Small intestine (tissue), 7 donors: ENCODE results near the gene CDK6. TPM values are rescaled to one million over a fixed set of nuclear protein-coding genes. Genes with fewer than 3 reads are reported as not detected.

Source experiments
- DNase-seq, 2 donors: peaks; one replicate each; pipeline versions ENCODE4 v3.0.0 to v3.0.0-alpha.2; 2013
- FAIRE-seq: peaks from 2 replicates; lab custom pipeline; 2012; peaks lifted over from hg19 to GRCh38; lab: Jason Lieb, UNC
- H3K27ac ChIP-seq, 3 donors: one replicate each; pipeline ENCODE4 v1.5.1; 2013; ENCODE audit warnings: low read length in 2 of 3, mild to moderate bottlenecking in 2 of 3, control low read depth in 1 of 3, inconsistent platforms in 1 of 3, low read depth in 1 of 3, moderate library complexity in 1 of 3
- H3K27me3 ChIP-seq, 3 donors: one replicate each; pipeline ENCODE4 v1.6.1; 2013; ENCODE audit warnings: low read length in 3 of 3, inconsistent platforms in 1 of 3; ENCODE audit not compliant: control insufficient read depth in 3 of 3, insufficient read depth in 3 of 3
- H3K36me3 ChIP-seq, 3 donors: one replicate each; pipeline ENCODE4 v1.6.1; 2013; ENCODE audit warnings: low read length in 3 of 3, inconsistent platforms in 1 of 3, low read depth in 1 of 3, mild to moderate bottlenecking in 1 of 3, moderate library complexity in 1 of 3; ENCODE audit not compliant: control insufficient read depth in 3 of 3, insufficient read depth in 2 of 3
- H3K4me1 ChIP-seq, 3 donors: one replicate each; pipeline ENCODE4 v1.6.1; 2013; ENCODE audit warnings: low read length in 2 of 3, inconsistent platforms in 1 of 3, low read depth in 1 of 3, mild to moderate bottlenecking in 1 of 3, moderate library complexity in 1 of 3; ENCODE audit not compliant: control insufficient read depth in 3 of 3, insufficient read depth in 2 of 3
- H3K4me3 ChIP-seq, 3 donors: one replicate each; pipeline ENCODE4 v1.5.1; 2013; ENCODE audit warnings: low read length in 3 of 3, control low read depth in 1 of 3, inconsistent platforms in 1 of 3, low read depth in 1 of 3, mild to moderate bottlenecking in 1 of 3, moderate library complexity in 1 of 3
- H3K9me3 ChIP-seq, 2 donors: one replicate each; pipeline ENCODE4 v1.6.1; 2013; ENCODE audit warnings: low read depth in 1 of 2, low read length in 1 of 2; ENCODE audit not compliant: control insufficient read depth in 2 of 2, insufficient read depth in 1 of 2
- WGBS, 3 donors: extraction: QIAGEN DNeasy Blood & Tissue Kit; methylation state at CpG; one replicate each; pipeline ENCODE4 v1.1.7; 2013; 5-methylcytosine and 5-hydroxymethylcytosine counted together
- polyA plus RNA-seq, 4 donors: library from polyadenylated mRNA; stranded (reverse) in 3 of 4; unstranded in 1 of 4; fragments of 200-250 nt in 3 of 4; fragments of 120-200 nt in 1 of 4; gene quantifications; one replicate each; pipeline versions ENCODE4 v1.2.1 to v1.2.3, GENCODE V29; 2013
- donor health status: healthy with polysubstance abuse.
- donor health status: control.
- donor health status: control.
- donor health status: Bipolar disorder and iron deficiency.
- donor health status: healthy.

CDK6 gene
- polyA plus RNA-seq, 4 donors: 1.6 to 28.0 (median 8.1) TPM

DNA sequence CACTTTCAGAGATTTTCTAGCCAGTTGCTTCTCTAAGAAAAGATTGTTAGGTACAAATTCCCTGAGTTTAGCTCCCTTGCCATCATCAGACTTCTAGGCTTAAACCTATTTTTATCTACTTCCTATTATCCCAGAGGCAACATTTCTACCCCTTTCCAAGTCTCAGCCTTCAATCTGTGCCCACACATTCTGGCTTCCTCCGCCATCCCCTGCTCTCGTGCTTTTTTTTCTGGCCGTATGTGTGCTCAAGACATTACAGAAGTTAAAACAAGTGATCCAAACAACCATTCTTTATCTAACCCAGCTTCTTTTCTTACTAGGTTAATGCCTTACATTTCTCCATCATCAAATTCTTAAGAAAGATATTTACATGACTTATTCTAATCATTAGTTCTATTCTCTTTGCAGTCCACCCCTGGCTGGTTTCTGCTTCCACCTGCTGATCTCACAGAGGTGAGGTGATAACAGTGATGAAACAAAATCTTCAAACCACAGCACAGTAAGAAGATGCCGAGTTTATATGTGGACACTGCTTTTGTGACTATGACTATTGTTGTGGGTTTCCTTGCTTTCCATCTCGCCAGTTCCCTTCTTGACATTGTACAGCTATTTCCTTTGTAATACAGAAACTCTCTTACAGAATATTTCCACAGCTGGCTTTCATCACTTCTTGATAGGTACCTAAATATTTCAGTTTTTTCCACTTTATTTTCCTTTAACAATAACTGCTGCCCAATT is 18.3 kb upstream of the CDK6 start:
- Histone ChIP-seq H3K27me3 (no peaks in the 10 kb centered on the region), H3K9me3 (no peaks in the 10 kb centered on the region), H3K4me3 (no peak overlapping the region), H3K27ac (no peak overlapping the region), H3K4me1 (peaks cover 0 to 4% (median 0%) of the 10 kb centered on the region in 3 donors), H3K36me3 (no peaks in the 10 kb centered on the region)
- no peak for DNase-seq
- WGBS, 3 donors: 41 to 60% (median 58%) methylated on average over 5 of the region's 5 CpGs
- no peak for FAIRE-seq

- 64 to 79% (median 73%) methylated on average over 3 of the region's 3 CpGs for WGBS, 3 donors
- H3K4me1 ChIP-seq: peaks cover 0 to 4% (median 4%) of the 10 kb centered on the region in 3 donors
- H3K9me3 ChIP-seq: no peaks in the 10 kb centered on the region
- H3K4me3 ChIP-seq: no peak overlapping the region
- DNase-seq (no peak), FAIRE-seq (no peak)
- no peak overlapping the region for H3K27ac ChIP-seq
- H3K36me3 ChIP-seq: no peaks in the 10 kb centered on the region
- H3K27me3 ChIP-seq: no peaks in the 10 kb centered on the region
Measured at GRCh38 chr7:92851732-92852131, 15.4 kb upstream of the CDK6 start.

- H3K36me3 ChIP-seq: no peaks in the 10 kb centered on the region
- WGBS, 3 donors: 79 to 96% (median 91%) methylated on average over 1 of the region's 1 CpG
- FAIRE-seq: no peak
Measured at GRCh38 chr7:92850516-92850915, 14.1 kb upstream of the CDK6 start.

GRCh38 chr7:92849322-92849721 is 12.9 kb upstream of the CDK6 start:
- H3K9me3 ChIP-seq: no peaks in the 10 kb centered on the region
- no peak for DNase-seq
- no peak for FAIRE-seq
- H3K27me3 ChIP-seq: no peaks in the 10 kb centered on the region
- WGBS, 3 donors: 11 to 50% (median 34%) methylated on average over 4 of the region's 4 CpGs
- H3K27ac ChIP-seq: peak overlapping the region in 1 of 3 donors; percentile 24
- peaks cover 0 to 4% (median 4%) of the 10 kb centered on the region in 3 donors for H3K4me1 ChIP-seq
- H3K4me3 ChIP-seq: peak overlapping the region in 1 of 3 donors; percentile 11
- no peaks in the 10 kb centered on the region for H3K36me3 ChIP-seq

More at GRCh38 chr7:92850516-92850915, 14.1 kb upstream of the CDK6 start:
- no peak overlapping the region for H3K4me3 ChIP-seq
- H3K27ac ChIP-seq: no peak overlapping the region
- no peaks in the 10 kb centered on the region for H3K9me3 ChIP-seq
- peaks cover 0 to 4% (median 4%) of the 10 kb centered on the region in 3 donors for H3K4me1 ChIP-seq
- H3K27me3 ChIP-seq: no peaks in the 10 kb centered on the region
- no peak for DNase-seq

DNA sequence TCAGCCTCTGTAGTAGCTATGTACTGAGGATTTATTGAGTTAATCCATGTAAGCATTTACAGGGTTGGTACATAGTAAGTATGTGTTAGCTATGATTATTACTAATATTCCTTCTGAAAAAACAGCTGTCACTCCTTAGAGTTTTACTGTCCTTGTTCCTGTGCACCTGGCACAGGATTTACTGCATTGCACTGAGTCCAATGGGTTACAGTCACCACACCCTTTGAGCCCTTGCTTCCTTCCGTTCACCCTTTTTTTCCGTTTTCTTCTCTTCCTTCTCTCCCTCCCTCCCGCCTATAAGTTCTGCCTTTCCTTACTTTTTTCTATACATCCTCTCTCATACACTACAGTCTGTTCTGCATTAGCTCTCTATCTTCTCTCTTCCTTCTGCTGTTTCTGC is 12.5 kb upstream of the CDK6 start:
- no peaks in the 10 kb centered on the region for H3K27me3 ChIP-seq
- 17 to 41% (median 37%) methylated on average over 3 of the region's 3 CpGs for WGBS, 3 donors
- FAIRE-seq (no peak), DNase-seq (peak; percentile 71 to 78)
- peaks cover 0 to 4% (median 4%) of the 10 kb centered on the region in 3 donors for H3K4me1 ChIP-seq
- H3K27ac ChIP-seq: peak overlapping the region in 1 of 3 donors; percentile 24
- H3K36me3 ChIP-seq: no peaks in the 10 kb centered on the region
- peak overlapping the region in 1 of 3 donors; percentile 11 for H3K4me3 ChIP-seq
- no peaks in the 10 kb centered on the region for H3K9me3 ChIP-seq

DNA sequence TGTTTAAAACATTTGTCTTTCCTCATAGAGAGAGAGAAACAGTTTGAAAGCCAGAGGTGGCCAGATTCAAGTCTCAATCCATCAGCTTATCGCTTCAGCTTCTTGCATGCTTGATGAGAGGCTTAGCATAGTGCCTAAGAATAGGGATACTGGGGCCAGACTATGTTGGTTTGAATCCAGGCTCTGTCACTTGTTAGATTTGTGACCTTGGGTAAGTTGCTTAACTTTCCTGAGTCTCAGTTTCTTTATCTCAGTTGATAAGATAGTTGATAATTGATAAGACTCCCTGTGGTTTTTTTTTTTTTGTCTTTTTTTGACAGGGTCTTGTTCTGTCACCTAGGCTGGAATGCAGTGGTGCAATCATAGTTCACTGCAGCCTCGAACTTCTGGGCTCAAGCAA is 12.1 kb upstream of the CDK6 start:
- no peak overlapping the region for H3K4me3 ChIP-seq
- DNase-seq (no peak), FAIRE-seq (no peak)
- no peaks in the 10 kb centered on the region for H3K36me3 ChIP-seq
- H3K27ac ChIP-seq: no peak overlapping the region
- 40 to 66% (median 54%) methylated on average over 2 of the region's 2 CpGs for WGBS, 3 donors
- H3K4me1 ChIP-seq: peaks cover 0 to 4% (median 0%) of the 10 kb centered on the region in 3 donors
- H3K9me3 ChIP-seq: no peaks in the 10 kb centered on the region
- H3K27me3 ChIP-seq: no peaks in the 10 kb centered on the region

DNA sequence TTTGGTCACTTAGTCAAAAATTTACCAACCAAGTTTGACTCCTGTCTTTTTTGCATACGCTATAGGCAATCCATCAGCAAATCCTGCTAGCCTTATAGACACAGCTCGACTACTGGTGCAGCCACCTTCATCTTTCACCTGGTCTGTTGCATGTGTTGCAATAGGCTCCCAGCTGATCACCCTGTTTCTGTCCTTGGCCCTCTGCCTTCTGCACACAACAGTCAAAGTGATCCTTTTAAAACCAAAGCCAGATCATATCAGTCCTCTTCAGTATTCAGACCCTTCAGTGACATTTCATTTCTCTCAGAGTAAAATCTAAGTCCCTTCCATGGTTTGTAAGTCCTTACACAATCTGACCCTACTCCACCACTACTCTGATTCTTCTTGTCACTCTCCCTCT is 10.9 kb upstream of the CDK6 start:
- H3K4me3 ChIP-seq: no peak overlapping the region
- no peaks in the 10 kb centered on the region for H3K27me3 ChIP-seq
- DNase-seq (no peak), FAIRE-seq (no peak)
- H3K4me1 ChIP-seq: peaks cover 0 to 4% (median 0%) of the 10 kb centered on the region in 3 donors
- no peak overlapping the region for H3K27ac ChIP-seq
- 84 to 89% (median 87%) methylated on average over 2 of the region's 2 CpGs for WGBS, 3 donors
- no peaks in the 10 kb centered on the region for H3K36me3 ChIP-seq
- no peaks in the 10 kb centered on the region for H3K9me3 ChIP-seq

GRCh38 chr7:92845736-92846135 is 9.4 kb upstream of the CDK6 start:
- Histone ChIP-seq H3K36me3 (no peaks in the 10 kb centered on the region), H3K4me3 (no peak overlapping the region), H3K27me3 (no peaks in the 10 kb centered on the region), H3K9me3 (no peaks in the 10 kb centered on the region), H3K4me1 (peaks cover 0 to 4% (median 0%) of the 10 kb centered on the region in 3 donors), H3K27ac (no peak overlapping the region)
- 80 to 83% (median 82%) methylated on average over 2 of the region's 2 CpGs for WGBS, 3 donors
- no peak for FAIRE-seq
- DNase-seq: no peak
